IMR-90 (cell line): Measurements from ENCODE around the gene ITPKA. TPM values are rescaled to one million over a fixed set of nuclear protein-coding genes. Genes with fewer than 3 reads are reported as not detected.

Experiments used
- ATAC-seq: fragments of 200-7000 bp; cut with Tn5 transposase; 2 replicates; pipeline ENCODE4 v1.9.1; 2020; ENCODE audit warnings: low read depth, mild to moderate bottlenecking, moderate library complexity
- BruUV-seq: library from RNA; stranded (reverse); fragments of 400-500 nt; replicated peaks from 2 replicates; lab custom pipeline; 2021; lab: Mats Ljungman, UMichigan
- CTCF ChIA-PET: fragments of 300-600 bp; formaldehyde crosslinking; extraction: SDS; loops from one replicate; lab custom pipeline; 2021; ENCODE audit warnings: antibody characterized with exemption; lab: Yijun Ruan, JAX
- POLR2A ChIA-PET: fragments of 300-600 bp; sonication (Branson Sonifier 250); formaldehyde crosslinking; loops from one replicate; lab custom pipeline; 2022; ENCODE audit warnings: antibody characterized with exemption; ENCODE audit not compliant: unreplicated experiment; lab: Charles Lee
- DNase-seq: peaks from one replicate; pipeline ENCODE4 v3.0.0; 2013
- H2AFZ ChIP-seq: replicated peaks from 2 replicates; pipeline ENCODE3; 2013; ENCODE audit warnings: low read length, mild to moderate bottlenecking; ENCODE audit not compliant: poor library complexity
- H2AK5ac ChIP-seq: 2 replicates; pipeline ENCODE4 v1.6.1; 2013; ENCODE audit warnings: low read depth, low read length, inconsistent platforms
- H2AK9ac ChIP-seq: replicated peaks from 2 replicates; pipeline ENCODE3; 2013; ENCODE audit warnings: mild to moderate bottlenecking, low read depth, low read length, moderate library complexity; ENCODE audit not compliant: poor library complexity
- H2BK120ac ChIP-seq: 2 replicates; pipeline ENCODE4 v1.6.1; 2013; ENCODE audit warnings: low read depth, low read length, inconsistent platforms
- H2BK15ac ChIP-seq: 3 replicates; pipeline ENCODE4 v1.6.1; 2013; ENCODE audit warnings: low read depth, low read length, inconsistent platforms
- H2BK20ac ChIP-seq: 2 replicates; pipeline ENCODE4 v1.6.1; 2013; ENCODE audit warnings: low read depth, mild to moderate bottlenecking, inconsistent platforms, low read length, moderate library complexity
- H2BK5ac ChIP-seq: 2 replicates; pipeline ENCODE4 v1.6.1; 2013; ENCODE audit warnings: mild to moderate bottlenecking, low read depth, low read length, inconsistent platforms; ENCODE audit not compliant: poor library complexity, severe bottlenecking
- H3K14ac ChIP-seq: replicated peaks from 2 replicates; pipeline ENCODE4 v1.6.1; 2013; ENCODE audit warnings: low read depth, low read length, inconsistent platforms
- H3K18ac ChIP-seq: 2 replicates; pipeline ENCODE4 v1.6.1; 2013; ENCODE audit warnings: low read depth, low read length, control low read depth
- H3K23ac ChIP-seq: 2 replicates; pipeline ENCODE4 v1.6.1; 2013; ENCODE audit warnings: low read depth, low read length, inconsistent platforms
- H3K27ac ChIP-seq: 2 replicates; pipeline ENCODE4 v1.5.1; 2013; ENCODE audit warnings: mild to moderate bottlenecking, control low read depth, low read length; ENCODE audit not compliant: insufficient read depth
- H3K27me3 ChIP-seq: 2 replicates; pipeline ENCODE4 v1.6.1; 2013; ENCODE audit warnings: low read length; ENCODE audit not compliant: control insufficient read depth, insufficient read depth
- H3K36me3 ChIP-seq: 2 replicates; pipeline ENCODE4 v1.6.1; 2013; ENCODE audit warnings: low read length, mixed read lengths; ENCODE audit not compliant: control insufficient read depth, insufficient read depth
- H3K4ac ChIP-seq: 2 replicates; pipeline ENCODE4 v1.6.1; 2013; ENCODE audit warnings: low read depth, low read length, inconsistent platforms
- H3K4me1 ChIP-seq: 2 replicates; pipeline ENCODE4 v1.6.1; 2013; ENCODE audit warnings: low read length, mixed read lengths; ENCODE audit not compliant: control insufficient read depth, insufficient read depth
- H3K4me2 ChIP-seq: 2 replicates; pipeline ENCODE4 v1.6.1; 2013; ENCODE audit warnings: low read depth, mild to moderate bottlenecking, control low read depth, low read length, moderate library complexity
- H3K4me3 ChIP-seq: 2 replicates; pipeline ENCODE4 v1.5.1; 2013; ENCODE audit warnings: low read depth, mild to moderate bottlenecking, control low read depth, low read length, moderate library complexity; ENCODE audit not compliant: insufficient read depth
- H3K56ac ChIP-seq: 2 replicates; pipeline ENCODE4 v1.6.1; 2013; ENCODE audit warnings: low read length, inconsistent platforms; ENCODE audit not compliant: insufficient read depth; ENCODE audit errors: extremely low read depth
- H3K79me1 ChIP-seq, 2 experiments: 2 replicates each; pipeline ENCODE4 v1.6.1; 2013; ENCODE audit warnings: low read length in 2 of 2, inconsistent platforms in 1 of 2, low read depth in 1 of 2
- H3K9ac ChIP-seq: 2 replicates; pipeline ENCODE4 v1.6.1; 2013; ENCODE audit warnings: low read depth, low read length, control low read depth
- H3K9me1 ChIP-seq: 2 replicates; pipeline ENCODE4 v1.6.1; 2013; ENCODE audit warnings: low read length, inconsistent platforms; ENCODE audit not compliant: insufficient read depth
- H3K9me3 ChIP-seq: 2 replicates; pipeline ENCODE4 v1.6.1; 2013; ENCODE audit warnings: low read length; ENCODE audit not compliant: control insufficient read depth, insufficient read depth
- H4K20me1 ChIP-seq: 2 replicates; pipeline ENCODE4 v1.6.1; 2013; ENCODE audit warnings: low read length, inconsistent platforms; ENCODE audit not compliant: insufficient read depth
- H4K5ac ChIP-seq: 2 replicates; pipeline ENCODE4 v1.6.1; 2013; ENCODE audit warnings: mild to moderate bottlenecking, low read depth, low read length, control low read depth
- H4K8ac ChIP-seq, 2 experiments: 2 replicates each; pipeline ENCODE4 v1.6.1; 2013; ENCODE audit warnings: low read depth in 2 of 2, low read length in 2 of 2, control low read depth in 1 of 2, inconsistent platforms in 1 of 2
- H4K91ac ChIP-seq: 2 replicates; pipeline ENCODE4 v1.6.1; 2013; ENCODE audit warnings: low read depth, low read length, inconsistent platforms; ENCODE audit not compliant: insufficient read depth
- BHLHE40 ChIP-seq: fragments of 150-350 bp; IDR thresholded peaks from 2 replicates; pipeline ENCODE4 v1.6.1; 2016; ENCODE audit warnings: mild to moderate bottlenecking, low read depth, low read length
- MXI1 ChIP-seq: IDR thresholded peaks from 2 replicates; pipeline ENCODE4 v1.6.1; 2012; ENCODE audit warnings: low read depth, mild to moderate bottlenecking, low read length, moderate library complexity, borderline replicate concordance
- USF2 ChIP-seq: fragments of 150-350 bp; IDR thresholded peaks from 2 replicates; pipeline ENCODE4 v1.6.1; 2017; ENCODE audit warnings: mild to moderate bottlenecking, antibody characterized with exemption, low read length, low read depth
- WGBS, 2 experiments: methylation state at CpG; one replicate each; pipeline versions ENCODE4 v1.1.5 to v1.1.7; 2013; ENCODE audit warnings: missing lambda C conversion rate in 2 of 2; ENCODE audit not compliant: insufficient read length in 1 of 2; ENCODE audit errors: extremely low coverage in 2 of 2; 5-methylcytosine and 5-hydroxymethylcytosine counted together
- dilution Hi-C: fragments of 300-500 bp; cut with HindIII; formaldehyde crosslinking; loops from one replicate; pipeline ENCODE4 v1.14.3; 2018; ENCODE audit warnings: low sequenced_read_pairs; ENCODE audit not compliant: unreplicated experiment
- in situ Hi-C: fragments of 300-500 bp; cut with MboI; formaldehyde crosslinking; loops from 3 replicates; pipeline ENCODE4 v1.14.3; 2019; ENCODE audit warnings: low sequenced_read_pairs, inconsistent platforms, mixed read lengths
- intact Hi-C: fragments of 100-400 bp; cut with micrococcal nuclease; formaldehyde crosslinking; loops from 2 replicates; pipeline ENCODE4 v1.10.0; 2022
- polyA plus RNA-seq, 3 experiments: library from polyadenylated mRNA; depleted of rRNA; stranded (reverse); fragments of >200 nt; gene quantifications; 2 replicates each; pipeline ENCODE4 v1.2.3, GENCODE V29; 2012; ENCODE audit warnings: low replicate concordance in 1 of 3
- total RNA-seq: library from RNA; depleted of rRNA; stranded (reverse); fragments of >200 nt; gene quantifications from 2 replicates; pipeline ENCODE4 v1.2.3, GENCODE V29; 2012

The ITPKA gene
- total and polyA plus RNA-seq, 2 of the 4 experiments (the other 2 are of a cell fraction) = 1.1 to 1.8 TPM

- H3K4me3 ChIP-seq = peak overlapping the region; percentile 51
- no peak overlapping the region for H2BK120ac ChIP-seq
- H3K4ac ChIP-seq = no peak overlapping the region
- H3K27me3 ChIP-seq = peaks cover 9% of the 10 kb centered on the region
- H2AFZ ChIP-seq = peak overlapping the region; percentile 95
- no peak overlapping the region for H2AK5ac ChIP-seq
- ATAC-seq = peak; percentile 21
- no peak overlapping the region for H3K14ac ChIP-seq
- H3K23ac ChIP-seq = no peak overlapping the region
- H2BK20ac ChIP-seq = no peak overlapping the region
- peak overlapping the region; percentile 85 for H3K4me2 ChIP-seq
- peaks cover 26% of the 10 kb centered on the region for H3K9me1 ChIP-seq
- no peak overlapping the region for H3K9ac ChIP-seq
- BruUV-seq = no TSS peak
- no peak overlapping the region for H4K91ac ChIP-seq
- peaks cover 0 to 9% of the 10 kb centered on the region in 2 experiments; a peak in 2 of 4 replicates for H3K79me1 ChIP-seq
- ChIA-PET POLR2A (interaction anchor here (0.6 kb wide), 1 partner anchor 68 kb away, joined by 4 read pairs; no protein-coding TSS in a partner anchor), CTCF (no interaction called here)
- H2AK9ac ChIP-seq = peak overlapping the region; percentile 5
- no peak overlapping the region for H3K27ac ChIP-seq
- H3K9me3 ChIP-seq = no peaks in the 10 kb centered on the region
- no peak for DNase-seq
- no peaks in the 10 kb centered on the region for H4K20me1 ChIP-seq
- TF ChIP-seq USF2 (no peak), MXI1 (no peak), BHLHE40 (no peak)
- WGBS, 2 experiments = 1% methylated on average over 21 of the region's 41 CpGs; no CpG with 5 or more reads in 1 of the 2 experiments
- intact Hi-C loops = no loop called here
- H3K56ac ChIP-seq = no peak overlapping the region
- no peaks in the 10 kb centered on the region for H3K36me3 ChIP-seq
- H2BK5ac ChIP-seq = no peak overlapping the region
- no peak overlapping the region for H3K18ac ChIP-seq
- in situ Hi-C loops = no loop called here
- H2BK15ac ChIP-seq = no peak overlapping the region
- no peak overlapping the region for H4K8ac ChIP-seq
- peaks cover 19% of the 10 kb centered on the region for H3K4me1 ChIP-seq
- dilution Hi-C loops = no loop called here
- no peak overlapping the region for H4K5ac ChIP-seq
Measured at GRCh38 chr15:41493902-41494189, 172 bp downstream of the ITPKA start.
